GM12864 (cell line): ENCODE results near the gene VEGFD.

Experiments used
- DNase-seq: peaks from one replicate; pipeline ENCODE4 v3.0.0-alpha.2; 2011; ENCODE audit warnings: low read depth
- H3K4me3 ChIP-seq: 2 replicates; pipeline ENCODE4 v1.5.1; 2011; ENCODE audit warnings: mild to moderate bottlenecking, low read depth, low read length, control low read depth
- CTCF ChIP-seq: IDR thresholded peaks from 2 replicates; pipeline ENCODE4 v1.5.1; 2011; ENCODE audit warnings: low read depth, mild to moderate bottlenecking, moderate library complexity, low read length, control low read depth, inconsistent platforms; ENCODE audit errors: missing control alignments

Gene VEGFD, protein sequence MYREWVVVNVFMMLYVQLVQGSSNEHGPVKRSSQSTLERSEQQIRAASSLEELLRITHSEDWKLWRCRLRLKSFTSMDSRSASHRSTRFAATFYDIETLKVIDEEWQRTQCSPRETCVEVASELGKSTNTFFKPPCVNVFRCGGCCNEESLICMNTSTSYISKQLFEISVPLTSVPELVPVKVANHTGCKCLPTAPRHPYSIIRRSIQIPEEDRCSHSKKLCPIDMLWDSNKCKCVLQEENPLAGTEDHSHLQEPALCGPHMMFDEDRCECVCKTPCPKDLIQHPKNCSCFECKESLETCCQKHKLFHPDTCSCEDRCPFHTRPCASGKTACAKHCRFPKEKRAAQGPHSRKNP

GRCh38 chrX:15384304-15384703 lies at the start of gene VEGFD:
Gene VEGFD (minus strand): TSS chrX:15384413. CDS start chrX:15383946, 467 bp downstream.
- H3K4me3 ChIP-seq = no peak within 1 kb of the TSS
- DNase-seq = no peak
- TF ChIP-seq CTCF = no peak

DNA sequence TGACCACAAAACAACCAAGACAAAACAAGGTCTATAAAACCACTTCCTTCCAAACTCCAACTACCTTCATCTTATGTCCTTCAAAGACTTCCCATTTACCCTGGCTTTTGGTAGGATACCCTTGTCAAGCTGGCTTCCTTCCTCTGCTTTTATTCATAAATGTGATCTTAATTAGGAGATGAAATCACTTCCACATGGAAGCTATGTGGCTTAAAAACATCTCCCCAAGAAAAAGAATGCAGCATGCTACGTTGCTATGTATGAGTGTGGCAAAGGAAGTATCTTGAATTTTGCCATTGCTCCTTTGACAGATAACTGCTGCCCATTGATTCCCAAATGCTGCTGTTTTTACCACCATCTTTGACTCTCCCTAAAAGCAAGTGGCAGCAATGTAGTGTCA lies 46.4 kb upstream of the VEGFD start:
- TF ChIP-seq CTCF = no peak
- DNase-seq = no peak
- H3K4me3 ChIP-seq = no peak overlapping the region

GRCh38 chrX:15430076-15430475 lies 45.9 kb upstream of the VEGFD start:
- H3K4me3 ChIP-seq = no peak overlapping the region
- no peak for DNase-seq
- no peak for TF ChIP-seq CTCF

- DNase-seq = no peak
- TF ChIP-seq CTCF = no peak
Measured at GRCh38 chrX:15425024-15425423, 40.8 kb upstream of the VEGFD start.

DNA sequence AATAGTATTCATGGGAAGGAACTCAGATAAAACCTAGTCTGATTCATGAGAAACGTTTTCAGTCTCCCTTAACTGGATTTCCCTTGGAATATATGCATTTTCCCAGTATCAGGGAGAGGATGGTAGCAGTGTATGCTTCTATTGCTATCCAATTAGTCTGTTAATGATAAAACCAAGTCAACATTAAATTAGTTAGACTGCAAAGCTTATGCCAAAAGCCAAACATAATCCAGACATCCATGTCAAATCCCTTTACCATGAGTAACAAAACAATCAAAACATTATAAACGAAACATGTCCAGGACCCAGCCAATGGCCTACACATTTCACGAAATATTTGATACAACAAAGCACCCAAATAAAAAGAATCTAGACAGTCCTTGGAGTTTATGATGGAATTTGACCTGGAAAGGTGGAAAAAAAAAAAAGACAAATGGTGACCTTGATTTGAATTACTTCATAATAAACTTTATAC lies 34.5 kb upstream of the VEGFD start:
- no peak overlapping the region for H3K4me3 ChIP-seq
- no peak for TF ChIP-seq CTCF
- no peak for DNase-seq

More at GRCh38 chrX:15425024-15425423, 40.8 kb upstream of the VEGFD start:
- no peak overlapping the region for H3K4me3 ChIP-seq

DNA sequence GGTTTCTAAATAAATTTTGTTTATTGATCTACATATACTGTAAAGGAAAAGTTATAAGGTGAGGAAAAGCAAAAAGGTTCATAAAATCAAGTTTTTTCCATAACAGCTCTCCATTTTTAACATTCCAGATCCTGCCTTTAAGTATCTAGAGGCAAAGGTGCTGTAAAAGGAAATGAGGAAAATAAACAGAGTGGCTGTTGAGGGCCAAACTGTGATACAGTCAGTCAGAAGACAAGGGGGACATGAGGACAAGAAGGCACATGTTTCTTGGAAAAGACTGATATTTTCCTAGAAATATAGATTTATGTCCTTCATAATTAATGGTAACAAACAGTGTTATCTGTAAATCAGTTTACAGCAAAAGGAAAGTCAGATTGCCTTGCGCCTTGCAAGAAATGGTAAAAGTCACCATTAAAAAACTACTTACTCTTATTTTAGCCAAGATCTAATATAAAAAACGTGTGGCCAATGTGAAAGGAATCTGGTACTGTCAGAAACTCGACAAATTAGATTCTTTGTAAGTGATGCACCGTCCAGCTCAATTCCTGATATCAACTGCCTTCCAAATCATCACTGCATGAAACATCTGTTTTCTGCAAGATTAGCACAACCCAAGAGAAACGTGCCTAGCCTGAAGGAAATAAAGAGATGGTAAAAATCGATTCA lies 34.0 kb upstream of the VEGFD start:
- TF ChIP-seq CTCF = no peak
- DNase-seq = no peak
- no peak overlapping the region for H3K4me3 ChIP-seq
